NCI-H2171 (cell line): ENCODE measurements around the gene KLHL40.
"Not testable (repeated sequence)": the region's sequence is repeated elsewhere in the genome, so short reads cannot be mapped to it uniquely, and the experiment has no call there.

ENCODE experiments used
- DNase-seq: peaks from one replicate; lab custom pipeline; 2025; lab: John Stamatoyannopoulos, UW

Gene KLHL40

GRCh38 chr3:42705058-42705767 lies 19.9 kb downstream of the KLHL40 start:
- DNase-seq = no peak

GRCh38 chr3:42705962-42706585 lies 20.7 kb downstream of the KLHL40 start:
- no peak for DNase-seq

- DNase-seq = no peak
These were observed 21.6 kb downstream of the KLHL40 start for GRCh38 chr3:42706721-42707619.

- no peak for DNase-seq
These were observed 22.5 kb downstream of the KLHL40 start for GRCh38 chr3:42707620-42708355.

- DNase-seq = no peak
These were observed 23.3 kb downstream of the KLHL40 start for GRCh38 chr3:42708611-42709151.

GRCh38 chr3:42709621-42710020 lies 24.3 kb downstream of the KLHL40 start:
- no peak for DNase-seq

- no peak for DNase-seq
These were observed 25.1 kb downstream of the KLHL40 start for GRCh38 chr3:42710323-42711021.

- DNase-seq = no peak
These were observed 26.4 kb downstream of the KLHL40 start for GRCh38 chr3:42711491-42712343.

GRCh38 chr3:42712344-42712648 lies 27.0 kb downstream of the KLHL40 start:
- DNase-seq = no peak

- no peak for DNase-seq
These were observed 27.5 kb downstream of the KLHL40 start for GRCh38 chr3:42712688-42713372.

GRCh38 chr3:42713747-42714146 lies 28.4 kb downstream of the KLHL40 start:
- no peak for DNase-seq

GRCh38 chr3:42714171-42714852 lies 29.0 kb downstream of the KLHL40 start:
- no peak for DNase-seq

- no peak for DNase-seq
These were observed 32.0 kb downstream of the KLHL40 start for GRCh38 chr3:42717306-42717705.

- no peak for DNase-seq
These were observed 33.0 kb downstream of the KLHL40 start for GRCh38 chr3:42718338-42718737.

- no peak for DNase-seq
These were observed 33.7 kb downstream of the KLHL40 start for GRCh38 chr3:42719002-42719401.

- no peak for DNase-seq
These were observed 34.8 kb downstream of the KLHL40 start for GRCh38 chr3:42720126-42720525.

GRCh38 chr3:42721690-42722089 lies 36.4 kb downstream of the KLHL40 start:
- no peak for DNase-seq

GRCh38 chr3:42722442-42722841 lies 37.1 kb downstream of the KLHL40 start:
- DNase-seq = not testable (repeated sequence)

- no peak for DNase-seq
These were observed 37.9 kb downstream of the KLHL40 start for GRCh38 chr3:42723219-42723618.
